ENCODE data around the gene SURF6.

The SURF6 gene

GRCh38 chr9:133315997-133316396 lies 20.0 kb downstream of the SURF6 start:
- H3K27ac ChIP-seq (ENCODE audit: poor library complexity, severe bottlenecking) = no peak overlapping the region
- no peaks in the 10 kb centered on the region for H3K36me3 ChIP-seq (ENCODE audit: low read depth)
- ATAC-seq (ENCODE audit: low read depth) (no peak), DNase-seq (ENCODE audit: low spot score) (no peak)
- no peaks in the 10 kb centered on the region for H3K4me1 ChIP-seq (ENCODE audit: insufficient read depth, poor library complexity, severe bottlenecking)
- H3K4me3 ChIP-seq (ENCODE audit: severe bottlenecking) = no peak overlapping the region
- no peaks in the 10 kb centered on the region for H3K9me3 ChIP-seq (ENCODE audit: severe bottlenecking)
- TF ChIP-seq CTCF (IDR thresholded peaks at IDR 0.05; ENCODE audit: poor library complexity, severe bottlenecking) = no peak
- no peaks in the 10 kb centered on the region for H3K27me3 ChIP-seq (ENCODE audit: insufficient read depth, poor library complexity, severe bottlenecking)

- H3K36me3 ChIP-seq (ENCODE audit: low read depth) = no peaks in the 10 kb centered on the region
- H3K27me3 ChIP-seq (ENCODE audit: insufficient read depth, poor library complexity, severe bottlenecking) = no peaks in the 10 kb centered on the region
- H3K27ac ChIP-seq (ENCODE audit: poor library complexity, severe bottlenecking) = no peak overlapping the region
- H3K4me3 ChIP-seq (ENCODE audit: severe bottlenecking) = no peak overlapping the region
- no peaks in the 10 kb centered on the region for H3K9me3 ChIP-seq (ENCODE audit: severe bottlenecking)
- DNase-seq (ENCODE audit: low spot score) (no peak), ATAC-seq (ENCODE audit: low read depth) (no peak)
- no peaks in the 10 kb centered on the region for H3K4me1 ChIP-seq (ENCODE audit: insufficient read depth, poor library complexity, severe bottlenecking)
- no peak for TF ChIP-seq CTCF (IDR thresholded peaks at IDR 0.05; ENCODE audit: poor library complexity, severe bottlenecking)
Observed at GRCh38 chr9:133309608-133310007, 26.4 kb downstream of the SURF6 start.

- Histone ChIP-seq H3K4me3 (ENCODE audit: severe bottlenecking) (no peak overlapping the region), H3K4me1 (ENCODE audit: insufficient read depth, poor library complexity, severe bottlenecking) (no peaks in the 10 kb centered on the region), H3K9me3 (ENCODE audit: severe bottlenecking) (no peaks in the 10 kb centered on the region), H3K27me3 (ENCODE audit: insufficient read depth, poor library complexity, severe bottlenecking) (no peaks in the 10 kb centered on the region), H3K27ac (ENCODE audit: poor library complexity, severe bottlenecking) (no peak overlapping the region), H3K36me3 (ENCODE audit: low read depth) (no peaks in the 10 kb centered on the region)
- no peak for ATAC-seq (ENCODE audit: low read depth)
- TF ChIP-seq CTCF (IDR thresholded peaks at IDR 0.05; ENCODE audit: poor library complexity, severe bottlenecking) = no peak
- no peak for DNase-seq (ENCODE audit: low spot score)
Observed at GRCh38 chr9:133307301-133307700, 28.7 kb downstream of the SURF6 start.

GRCh38 chr9:133306242-133307204 lies 29.5 kb downstream of the SURF6 start:
- ATAC-seq (ENCODE audit: low read depth) = no peak
- DNase-seq (ENCODE audit: low spot score) = no peak
- Histone ChIP-seq H3K36me3 (ENCODE audit: low read depth) (no peaks in the 10 kb centered on the region), H3K27ac (ENCODE audit: poor library complexity, severe bottlenecking) (no peak overlapping the region), H3K4me1 (ENCODE audit: insufficient read depth, poor library complexity, severe bottlenecking) (no peaks in the 10 kb centered on the region), H3K9me3 (ENCODE audit: severe bottlenecking) (no peaks in the 10 kb centered on the region), H3K4me3 (ENCODE audit: severe bottlenecking) (no peak overlapping the region), H3K27me3 (ENCODE audit: insufficient read depth, poor library complexity, severe bottlenecking) (no peaks in the 10 kb centered on the region)
- TF ChIP-seq CTCF (IDR thresholded peaks at IDR 0.05; ENCODE audit: poor library complexity, severe bottlenecking) = no peak

GRCh38 chr9:133305731-133306130 lies 30.3 kb downstream of the SURF6 start:
- Histone ChIP-seq H3K36me3 (ENCODE audit: low read depth) (no peaks in the 10 kb centered on the region), H3K9me3 (ENCODE audit: severe bottlenecking) (no peaks in the 10 kb centered on the region), H3K27ac (ENCODE audit: poor library complexity, severe bottlenecking) (no peak overlapping the region), H3K4me1 (ENCODE audit: insufficient read depth, poor library complexity, severe bottlenecking) (no peaks in the 10 kb centered on the region), H3K27me3 (ENCODE audit: insufficient read depth, poor library complexity, severe bottlenecking) (no peaks in the 10 kb centered on the region), H3K4me3 (ENCODE audit: severe bottlenecking) (no peak overlapping the region)
- TF ChIP-seq CTCF (IDR thresholded peaks at IDR 0.05; ENCODE audit: poor library complexity, severe bottlenecking) = no peak
- no peak for DNase-seq (ENCODE audit: low spot score)
- ATAC-seq (ENCODE audit: low read depth) = no peak
